Right atrium auricular region (tissue), 2 donors: Measurements from ENCODE around the gene AQP12B. TPM values are rescaled to one million over a fixed set of nuclear protein-coding genes. Genes with fewer than 3 reads are reported as not detected.

ENCODE experiments used
- DNase-seq: peaks from one replicate; pipeline ENCODE4 v3.0.0-alpha.2; 2019; ENCODE audit warnings: low spot score
- H3K27ac ChIP-seq, 2 donors: fragments of 200-600 bp; sonication (generic); 1 replicate in 1 of 2; 2 replicates in 1 of 2; pipeline ENCODE4 v1.5.1; 2016 to 2019
- H3K27me3 ChIP-seq, 2 donors: fragments of 200-600 bp; sonication (generic); one replicate each; pipeline versions ENCODE4 v1.5.1 to v1.6.0; 2017 to 2019
- H3K36me3 ChIP-seq: fragments of 200-600 bp; sonication (generic); one replicate; pipeline ENCODE4 v1.5.1; 2016
- H3K4me1 ChIP-seq, 2 donors: fragments of 200-600 bp; sonication (generic); one replicate each; pipeline versions ENCODE4 v1.5.1 to v1.6.0; 2017 to 2019
- H3K4me3 ChIP-seq, 2 donors: fragments of 200-600 bp; sonication (generic); 1 replicate in 1 of 2; 2 replicates in 1 of 2; pipeline ENCODE4 v1.5.1; 2017 to 2019; ENCODE audit warnings: mild to moderate bottlenecking in 1 of 2, moderate library complexity in 1 of 2
- H3K9me3 ChIP-seq, 2 donors: fragments of 200-600 bp; sonication (generic); one replicate each; pipeline ENCODE4 v1.5.1; 2019
- CTCF ChIP-seq, 2 donors: fragments of 200-600 bp; sonication (generic); IDR thresholded peaks; one replicate each; pipeline ENCODE4 v1.5.1; 2019; ENCODE audit warnings: antibody characterized with exemption in 2 of 2
- total RNA-seq, 2 donors: library from RNA; depleted of rRNA; stranded (reverse); fragments of >200 nt; gene quantifications; one replicate each; pipeline ENCODE4 v1.1.0, GENCODE V29; 2016

AQP12B gene
- total RNA-seq, 2 donors from 2014 or later: not detected

GRCh38 chr2:240650254-240650965 is 32.3 kb downstream of the AQP12B start:
- H3K4me3 ChIP-seq: no peak overlapping the region
- H3K4me1 ChIP-seq: no peaks in the 10 kb centered on the region
- H3K27ac ChIP-seq: no peak overlapping the region
- DNase-seq: peak; percentile 38
- no peaks in the 10 kb centered on the region for H3K36me3 ChIP-seq
- no peaks in the 10 kb centered on the region for H3K9me3 ChIP-seq
- no peak for TF ChIP-seq CTCF (IDR thresholded peaks at IDR 0.05)
- no peaks in the 10 kb centered on the region for H3K27me3 ChIP-seq

DNA sequence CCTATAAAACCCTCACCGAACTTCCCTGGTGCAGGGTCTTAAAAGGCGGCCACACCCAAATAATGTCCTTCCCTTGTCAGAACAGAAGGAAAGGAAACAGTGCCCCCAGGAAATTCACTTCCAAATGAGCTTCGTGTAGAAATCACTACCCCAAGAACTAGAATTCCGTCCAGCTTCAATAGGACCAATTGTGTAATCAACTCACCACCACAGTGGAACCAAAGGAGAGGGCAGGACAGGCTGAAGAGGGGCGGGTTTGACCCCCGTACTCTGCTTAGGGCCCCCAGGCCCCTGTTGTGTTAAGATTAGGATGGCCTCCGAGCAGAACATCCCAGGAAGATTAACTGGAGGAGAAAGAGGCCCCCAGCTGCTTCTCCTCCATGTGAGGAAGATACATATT is 33.4 kb downstream of the AQP12B start:
- no peak for DNase-seq
- Histone ChIP-seq H3K36me3 (no peaks in the 10 kb centered on the region), H3K4me3 (no peak overlapping the region), H3K27me3 (no peaks in the 10 kb centered on the region), H3K9me3 (no peaks in the 10 kb centered on the region), H3K4me1 (no peaks in the 10 kb centered on the region), H3K27ac (no peak overlapping the region)
- no peak for TF ChIP-seq CTCF (IDR thresholded peaks at IDR 0.05)

DNA sequence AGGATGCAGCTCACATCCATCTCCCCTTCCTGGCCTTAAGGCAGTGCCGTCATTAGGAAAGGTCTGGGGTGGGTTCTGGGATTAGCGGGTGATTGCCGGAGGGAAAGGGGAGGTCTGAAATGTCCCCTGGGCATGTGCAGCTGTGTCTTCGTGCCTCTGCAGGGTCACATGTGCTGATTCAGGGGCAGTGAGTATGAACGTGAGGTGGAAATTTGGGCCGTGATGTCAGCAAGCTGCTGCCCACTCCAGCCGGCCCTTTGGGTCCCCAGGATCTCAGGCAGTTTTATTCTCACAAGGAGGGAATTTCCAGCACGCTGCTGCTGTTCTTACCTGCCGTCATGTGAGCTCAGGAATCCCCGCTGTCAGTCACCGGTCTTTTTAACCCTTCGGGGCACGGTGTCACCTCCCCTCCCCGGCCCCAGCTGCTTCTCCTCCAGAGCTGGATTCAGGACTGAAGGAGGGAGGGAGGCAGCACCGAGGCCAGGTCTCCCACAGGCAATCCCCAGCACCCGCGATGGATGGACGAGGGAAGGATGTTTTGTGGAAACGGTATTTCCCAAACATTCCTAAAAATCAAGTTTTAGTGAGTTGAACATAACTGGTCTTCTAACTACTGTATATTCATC is 33.9 kb downstream of the AQP12B start:
- H3K36me3 ChIP-seq: no peaks in the 10 kb centered on the region
- H3K9me3 ChIP-seq: no peaks in the 10 kb centered on the region
- H3K27me3 ChIP-seq: no peaks in the 10 kb centered on the region
- no peak overlapping the region for H3K27ac ChIP-seq
- H3K4me1 ChIP-seq: no peaks in the 10 kb centered on the region
- no peak for TF ChIP-seq CTCF (IDR thresholded peaks at IDR 0.05)
- no peak overlapping the region for H3K4me3 ChIP-seq
- peak; percentile 47 for DNase-seq

DNA sequence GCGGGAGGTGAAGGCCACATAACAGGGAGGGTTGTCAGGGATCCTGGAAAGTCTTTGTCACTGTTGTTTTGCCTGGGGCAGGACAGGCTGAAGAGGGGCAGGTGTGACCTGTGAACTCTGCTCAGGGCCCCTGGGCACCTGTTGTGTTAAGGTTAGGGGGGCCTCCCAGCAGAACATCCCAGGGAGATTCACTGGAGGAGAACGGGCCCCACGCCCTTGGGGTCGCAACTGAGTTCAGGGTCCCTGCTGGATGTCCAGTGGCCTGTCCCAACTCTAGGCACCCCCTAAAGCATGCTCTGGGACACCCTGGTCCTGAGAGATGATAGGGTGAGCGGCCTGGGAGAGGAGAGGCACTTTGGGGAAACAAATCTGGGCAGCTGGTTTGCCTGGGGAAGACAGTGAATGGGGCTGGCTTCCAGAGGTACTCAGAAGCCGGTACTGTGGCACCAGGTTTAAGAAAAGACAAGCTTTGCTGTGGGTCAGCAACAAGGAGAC is 34.5 kb downstream of the AQP12B start:
- peak; percentile 40 for DNase-seq
- no peak overlapping the region for H3K27ac ChIP-seq
- H3K36me3 ChIP-seq: no peaks in the 10 kb centered on the region
- H3K4me3 ChIP-seq: no peak overlapping the region
- no peaks in the 10 kb centered on the region for H3K4me1 ChIP-seq
- TF ChIP-seq CTCF (IDR thresholded peaks at IDR 0.05): no peak
- no peaks in the 10 kb centered on the region for H3K27me3 ChIP-seq
- no peaks in the 10 kb centered on the region for H3K9me3 ChIP-seq

GRCh38 chr2:240647503-240648154 is 35.1 kb downstream of the AQP12B start:
- Histone ChIP-seq H3K9me3 (no peaks in the 10 kb centered on the region), H3K4me1 (no peaks in the 10 kb centered on the region), H3K36me3 (no peaks in the 10 kb centered on the region), H3K27ac (no peak overlapping the region), H3K27me3 (no peaks in the 10 kb centered on the region), H3K4me3 (no peak overlapping the region)
- DNase-seq: peak; percentile 36
- TF ChIP-seq CTCF (IDR thresholded peaks at IDR 0.05): no peak
